Caco-2 (cell line): Measurements from ENCODE around the gene KRTAP10-4. TPM values are rescaled to one million over a fixed set of nuclear protein-coding genes. Genes with fewer than 3 reads are reported as not detected.

Source experiments
- BruUV-seq: library from RNA; stranded (reverse); fragments of 400-500 nt; replicated peaks from 2 replicates; lab custom pipeline; 2021; lab: Mats Ljungman, UMichigan
- CTCF ChIA-PET: fragments of 300-600 bp; sonication (Branson Sonifier 250); formaldehyde crosslinking; loops from one replicate; lab custom pipeline; 2022; ENCODE audit warnings: antibody characterized with exemption; lab: Charles Lee
- POLR2A ChIA-PET: fragments of 300-600 bp; sonication (Branson Sonifier 250); formaldehyde crosslinking; loops from one replicate; lab custom pipeline; 2022; ENCODE audit warnings: antibody characterized with exemption; lab: Charles Lee
- DNase-seq, 2 experiments: peaks; one replicate each; pipeline versions ENCODE4 v3.0.0 to v3.0.0-alpha.2; 2020 to 2022
- H3K27me3 ChIP-seq: replicated peaks from 2 replicates; pipeline ENCODE4 v1.6.0; 2011; ENCODE audit warnings: low read length; ENCODE audit not compliant: control insufficient read depth, insufficient read depth
- H3K36me3 ChIP-seq: 2 replicates; pipeline ENCODE4 v1.5.1; 2011; ENCODE audit warnings: low read length; ENCODE audit not compliant: control insufficient read depth, insufficient read depth
- H3K4me1 ChIP-seq: fragments of 250-450 bp; sonication (Bioruptor Pico); 2 replicates; pipeline ENCODE4 v1.5.1; 2020; ENCODE audit warnings: mild to moderate bottlenecking
- H3K4me3 ChIP-seq: 2 replicates; pipeline ENCODE4 v1.5.1; 2011; ENCODE audit warnings: low read depth, mild to moderate bottlenecking, control low read depth, low read length
- H3K9me3 ChIP-seq: fragments of 250-450 bp; sonication (Bioruptor Pico); 2 replicates; pipeline ENCODE4 v1.5.1; 2020; ENCODE audit warnings: mild to moderate bottlenecking, moderate library complexity
- H3K27ac Mint-ChIP-seq: one replicate; pipeline ENCODE4 v1.8.0; 2022; ENCODE audit warnings: mixed read lengths; ENCODE audit not compliant: unreplicated experiment
- H3K27me3 Mint-ChIP-seq: one replicate; pipeline ENCODE4 v1.8.0; 2022; ENCODE audit warnings: mixed read lengths; ENCODE audit not compliant: insufficient read depth, unreplicated experiment
- H3K36me3 Mint-ChIP-seq: one replicate; pipeline ENCODE4 v1.8.0; 2022; ENCODE audit warnings: mild to moderate bottlenecking, mixed read lengths; ENCODE audit not compliant: insufficient read depth, unreplicated experiment
- H3K4me1 Mint-ChIP-seq: one replicate; pipeline ENCODE4 v1.8.0; 2022; ENCODE audit warnings: low read depth, mixed read lengths; ENCODE audit not compliant: unreplicated experiment
- H3K4me3 Mint-ChIP-seq: one replicate; pipeline ENCODE4 v1.8.0; 2022; ENCODE audit warnings: mild to moderate bottlenecking, moderate library complexity, mixed read lengths; ENCODE audit not compliant: unreplicated experiment
- H3K9me3 Mint-ChIP-seq: one replicate; pipeline ENCODE4 v1.8.0; 2022; ENCODE audit warnings: mixed read lengths; ENCODE audit not compliant: unreplicated experiment
- CTCF ChIP-seq, 2 experiments: fragments of 200-600 bp in 1 of 2; IDR thresholded peaks; 1 replicate in 1 of 2; 2 replicates in 1 of 2; pipeline versions ENCODE4 v1.5.1 to v1.8.0; 2011 to 2022; ENCODE audit warnings: antibody characterized with exemption in 1 of 2, control low read depth in 1 of 2, inconsistent platforms in 1 of 2, low read depth in 1 of 2, low read length in 1 of 2, mild to moderate bottlenecking in 1 of 2, moderate library complexity in 1 of 2; ENCODE audit not compliant: insufficient read depth in 1 of 2, severe bottlenecking in 1 of 2, unreplicated experiment in 1 of 2
- intact Hi-C: fragments of 100-400 bp; cut with micrococcal nuclease; formaldehyde crosslinking; loops from one replicate; pipeline ENCODE4 v1.10.0; 2022; ENCODE audit not compliant: unreplicated experiment
- total RNA-seq: library from RNA; stranded (reverse); gene quantifications from 2 replicates; pipeline ENCODE4 v1.2.3, GENCODE V29; 2022

The KRTAP10-4 gene
- total RNA-seq, 1 experiment from 2014 or later = not detected

- no peak overlapping the region for H3K27ac Mint-ChIP-seq
- Histone ChIP-seq H3K27me3 (no peaks in the 10 kb centered on the region), H3K9me3 (no peaks in the 10 kb centered on the region), H3K4me1 (no peaks in the 10 kb centered on the region), H3K4me3 (no peak overlapping the region), H3K36me3 (no peaks in the 10 kb centered on the region)
- DNase-seq = no peak
- H3K4me3 Mint-ChIP-seq = no peak overlapping the region
- H3K9me3 Mint-ChIP-seq = peaks cover 14% of the 10 kb centered on the region
- H3K4me1 Mint-ChIP-seq = peaks cover 7% of the 10 kb centered on the region
- no TSS peak for BruUV-seq
- no peaks in the 10 kb centered on the region for H3K36me3 Mint-ChIP-seq
- intact Hi-C loops = no loop called here
- CTCF ChIA-PET = no interaction called here
- peaks cover 4% of the 10 kb centered on the region for H3K27me3 Mint-ChIP-seq
- TF ChIP-seq CTCF (IDR thresholded peaks at IDR 0.05; ENCODE audit: insufficient read depth in 1 of 2, low read depth in 1 of 2, low read length in 1 of 2, severe bottlenecking in 1 of 2, unreplicated experiment in 1 of 2) = no peak
- POLR2A ChIA-PET = no interaction called here
Measured at GRCh38 chr21:44593598-44594405, 20.3 kb downstream of the KRTAP10-4 start.

- Mint-ChIP-seq H3K9me3 (peaks cover 18% of the 10 kb centered on the region), H3K27me3 (peaks cover 4% of the 10 kb centered on the region), H3K27ac (no peak overlapping the region), H3K36me3 (no peaks in the 10 kb centered on the region), H3K4me3 (no peak overlapping the region), H3K4me1 (peaks cover 7% of the 10 kb centered on the region)
- no peak overlapping the region for H3K4me3 ChIP-seq
- POLR2A ChIA-PET = no interaction called here
- CTCF ChIA-PET = no interaction called here
- no peak for TF ChIP-seq CTCF (IDR thresholded peaks at IDR 0.05; ENCODE audit: insufficient read depth in 1 of 2, low read depth in 1 of 2, low read length in 1 of 2, severe bottlenecking in 1 of 2, unreplicated experiment in 1 of 2)
- no peaks in the 10 kb centered on the region for H3K4me1 ChIP-seq
- intact Hi-C loops = no loop called here
- no TSS peak for BruUV-seq
- H3K27me3 ChIP-seq = no peaks in the 10 kb centered on the region
- H3K36me3 ChIP-seq = no peaks in the 10 kb centered on the region
- DNase-seq = no peak
- no peaks in the 10 kb centered on the region for H3K9me3 ChIP-seq
Measured at GRCh38 chr21:44594406-44594916, 20.9 kb downstream of the KRTAP10-4 start.

GRCh38 chr21:44595524-44595923 lies 22.0 kb downstream of the KRTAP10-4 start:
- TF ChIP-seq CTCF (IDR thresholded peaks at IDR 0.05; ENCODE audit: insufficient read depth in 1 of 2, low read depth in 1 of 2, low read length in 1 of 2, severe bottlenecking in 1 of 2, unreplicated experiment in 1 of 2) = no peak
- Mint-ChIP-seq H3K27me3 (peaks cover 4% of the 10 kb centered on the region), H3K27ac (no peak overlapping the region), H3K9me3 (peaks cover 18% of the 10 kb centered on the region), H3K4me1 (peaks cover 7% of the 10 kb centered on the region), H3K4me3 (no peak overlapping the region), H3K36me3 (no peaks in the 10 kb centered on the region)
- BruUV-seq = no TSS peak
- no peaks in the 10 kb centered on the region for H3K9me3 ChIP-seq
- CTCF ChIA-PET = no interaction called here
- DNase-seq = no peak
- H3K27me3 ChIP-seq = no peaks in the 10 kb centered on the region
- no peaks in the 10 kb centered on the region for H3K4me1 ChIP-seq
- no peaks in the 10 kb centered on the region for H3K36me3 ChIP-seq
- intact Hi-C loops = no loop called here
- no peak overlapping the region for H3K4me3 ChIP-seq
- POLR2A ChIA-PET = no interaction called here
